ENCODE measurements around the gene GLRX5.

- TF ChIP-seq POLR2A (IDR thresholded peaks at IDR 0.05) = no peak
- TF ChIP-seq POLR2AphosphoS5 (IDR thresholded peaks at IDR 0.05) = no peak
- no peak for TF ChIP-seq EP300 (IDR thresholded peaks at IDR 0.05; ENCODE audit: low read depth)
Measured at GRCh38 chr14:95535226-95536021, 574 bp downstream of the GLRX5 start.
